ENCODE measurements around the gene HDAC4. TPM values are rescaled to one million over a fixed set of nuclear protein-coding genes. Genes with fewer than 3 reads are reported as not detected.

Gene HDAC4
- total and polyA plus RNA-seq, 2 of the 4 experiments (the other 2 are of a cell fraction), result 4.1 to 7.2 TPM

DNA sequence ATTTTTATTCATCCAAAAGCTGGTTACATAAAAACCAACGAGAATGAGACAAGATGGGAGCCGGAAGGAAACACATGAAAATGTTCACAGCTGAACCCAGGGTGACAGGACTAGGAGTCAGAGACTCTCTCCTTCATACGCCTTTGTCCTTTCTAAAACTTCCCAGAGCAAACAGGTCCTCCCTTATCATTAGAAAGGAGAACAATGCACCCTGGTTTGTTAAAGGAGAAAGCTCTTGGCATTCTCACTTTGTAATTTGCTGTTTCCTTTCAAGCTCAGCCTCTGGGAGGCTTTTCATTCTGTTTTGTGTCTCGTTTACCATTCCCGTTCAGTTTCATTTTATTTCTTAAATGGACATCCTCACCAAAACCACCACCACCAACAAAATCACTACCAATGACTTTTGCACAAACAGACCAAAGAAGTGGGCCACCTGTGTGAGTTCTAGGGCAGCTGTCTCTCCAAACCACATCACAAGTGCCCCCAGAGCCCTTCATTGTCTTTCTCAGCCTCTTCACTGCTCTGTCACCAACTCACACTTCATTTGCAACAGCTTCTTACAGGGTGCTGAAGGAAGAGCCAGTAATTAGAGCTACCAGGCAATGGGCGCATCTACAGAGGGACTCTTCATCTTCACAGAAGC, 105.3 kb downstream of the HDAC4 start:
- DNase-seq (no peak), ATAC-seq (ENCODE audit: low read depth) (no peak)
- Histone ChIP-seq H2BK5ac (ENCODE audit: low read depth, low read length, poor library complexity, severe bottlenecking) (no peak overlapping the region), H3K79me1 (ENCODE audit: low read depth in 1 of 2, low read length in 2 of 2) (peaks cover 53 to 78% of the 10 kb centered on the region in 2 experiments), H3K9me3 (ENCODE audit: control insufficient read depth, insufficient read depth, low read length) (no peaks in the 10 kb centered on the region), H2AFZ (replicated peaks; ENCODE audit: low read length, poor library complexity) (no peak overlapping the region), H4K20me1 (ENCODE audit: insufficient read depth, low read length) (peaks cover 17% of the 10 kb centered on the region), H3K4ac (ENCODE audit: low read depth, low read length) (peak overlapping the region; percentile 34; the same call in 1 of the 2 replicates), H3K4me3 (ENCODE audit: insufficient read depth, low read depth, low read length) (no peak overlapping the region), H3K56ac (ENCODE audit: extremely low read depth, insufficient read depth, low read length) (no peak overlapping the region), H3K4me1 (ENCODE audit: control insufficient read depth, insufficient read depth, low read length) (peaks cover 37% of the 10 kb centered on the region), H2AK5ac (ENCODE audit: low read depth, low read length) (peak overlapping the region; percentile 60; the same call in 1 of the 2 replicates), H3K18ac (ENCODE audit: low read depth, low read length) (no peak overlapping the region), H3K9me1 (ENCODE audit: insufficient read depth, low read length) (peaks cover 6% of the 10 kb centered on the region), H4K5ac (ENCODE audit: low read depth, low read length) (no peak overlapping the region), H3K4me2 (ENCODE audit: low read depth, low read length) (peak overlapping the region; percentile 37; the same call in 1 of the 2 replicates), H4K8ac (ENCODE audit: low read depth in 2 of 2, low read length in 2 of 2) (peak overlapping the region in 1 of 2 experiments; percentile 17; a peak in 1 of 4 replicates), H2BK20ac (ENCODE audit: low read depth, low read length) (no peak overlapping the region), H3K9ac (ENCODE audit: low read depth, low read length) (no peak overlapping the region), H2BK15ac (ENCODE audit: low read depth, low read length) (no peak overlapping the region), H3K27ac (ENCODE audit: insufficient read depth, low read length) (no peak overlapping the region), H2BK120ac (ENCODE audit: low read depth, low read length) (no peak overlapping the region), H3K27me3 (ENCODE audit: control insufficient read depth, insufficient read depth, low read length) (no peaks in the 10 kb centered on the region), H3K14ac (replicated peaks; ENCODE audit: low read depth, low read length) (0 out of 2 replicates have a peak overlapping the region, but pooled peaks have one; percentile 31), H3K23ac (ENCODE audit: low read depth, low read length) (no peak overlapping the region; the same call in 1 of the 2 replicates), H2AK9ac (replicated peaks; ENCODE audit: low read depth, low read length, poor library complexity) (no peak overlapping the region), H3K36me3 (ENCODE audit: control insufficient read depth, insufficient read depth, low read length) (no peaks in the 10 kb centered on the region), H4K91ac (ENCODE audit: insufficient read depth, low read depth, low read length) (no peak overlapping the region)
- ChIA-PET CTCF (no interaction called here), POLR2A (ENCODE audit: unreplicated experiment) (no interaction called here)
- TF ChIP-seq MXI1 (IDR thresholded peaks at IDR 0.05; ENCODE audit: borderline replicate concordance, low read depth, low read length), result no peak
- TF ChIP-seq CHD1 (IDR thresholded peaks at IDR 0.05; ENCODE audit: low read depth, low read length), result no peak
- TF ChIP-seq FOS (IDR thresholded peaks at IDR 0.05; ENCODE audit: low read depth, low read length), result no peak
- TF ChIP-seq, protein P1, sequence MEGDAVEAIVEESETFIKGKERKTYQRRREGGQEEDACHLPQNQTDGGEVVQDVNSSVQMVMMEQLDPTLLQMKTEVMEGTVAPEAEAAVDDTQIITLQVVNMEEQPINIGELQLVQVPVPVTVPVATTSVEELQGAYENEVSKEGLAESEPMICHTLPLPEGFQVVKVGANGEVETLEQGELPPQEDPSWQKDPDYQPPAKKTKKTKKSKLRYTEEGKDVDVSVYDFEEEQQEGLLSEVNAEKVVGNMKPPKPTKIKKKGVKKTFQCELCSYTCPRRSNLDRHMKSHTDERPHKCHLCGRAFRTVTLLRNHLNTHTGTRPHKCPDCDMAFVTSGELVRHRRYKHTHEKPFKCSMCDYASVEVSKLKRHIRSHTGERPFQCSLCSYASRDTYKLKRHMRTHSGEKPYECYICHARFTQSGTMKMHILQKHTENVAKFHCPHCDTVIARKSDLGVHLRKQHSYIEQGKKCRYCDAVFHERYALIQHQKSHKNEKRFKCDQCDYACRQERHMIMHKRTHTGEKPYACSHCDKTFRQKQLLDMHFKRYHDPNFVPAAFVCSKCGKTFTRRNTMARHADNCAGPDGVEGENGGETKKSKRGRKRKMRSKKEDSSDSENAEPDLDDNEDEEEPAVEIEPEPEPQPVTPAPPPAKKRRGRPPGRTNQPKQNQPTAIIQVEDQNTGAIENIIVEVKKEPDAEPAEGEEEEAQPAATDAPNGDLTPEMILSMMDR (conservative IDR thresholded peaks at IDR 0.05; ENCODE audit: low read depth, low read length), result no peak
- TF ChIP-seq RAD21 (IDR thresholded peaks at IDR 0.05; ENCODE audit: low read length), result no peak
- TF ChIP-seq NFE2L2 (IDR thresholded peaks at IDR 0.05; ENCODE audit: low read depth, low read length), result no peak
- no peak for TF ChIP-seq MAFK (IDR thresholded peaks at IDR 0.05; ENCODE audit: low read depth, low read length)
- TF ChIP-seq POLR2A (IDR thresholded peaks at IDR 0.05; ENCODE audit: low read depth, low read length), result no peak
- TF ChIP-seq, protein P2, sequence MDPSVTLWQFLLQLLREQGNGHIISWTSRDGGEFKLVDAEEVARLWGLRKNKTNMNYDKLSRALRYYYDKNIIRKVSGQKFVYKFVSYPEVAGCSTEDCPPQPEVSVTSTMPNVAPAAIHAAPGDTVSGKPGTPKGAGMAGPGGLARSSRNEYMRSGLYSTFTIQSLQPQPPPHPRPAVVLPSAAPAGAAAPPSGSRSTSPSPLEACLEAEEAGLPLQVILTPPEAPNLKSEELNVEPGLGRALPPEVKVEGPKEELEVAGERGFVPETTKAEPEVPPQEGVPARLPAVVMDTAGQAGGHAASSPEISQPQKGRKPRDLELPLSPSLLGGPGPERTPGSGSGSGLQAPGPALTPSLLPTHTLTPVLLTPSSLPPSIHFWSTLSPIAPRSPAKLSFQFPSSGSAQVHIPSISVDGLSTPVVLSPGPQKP (IDR thresholded peaks at IDR 0.05; ENCODE audit: borderline replicate concordance, low read depth, low read length), result no peak
- TF ChIP-seq CEBPB (IDR thresholded peaks at IDR 0.05; ENCODE audit: low read depth, low read length), result no peak
- no peak for TF ChIP-seq SMC3 (IDR thresholded peaks at IDR 0.05; ENCODE audit: low read depth, low read length)
- TF ChIP-seq MAZ (IDR thresholded peaks at IDR 0.05; ENCODE audit: borderline replicate concordance, low read depth, low read length), result no peak
- no peak for TF ChIP-seq BHLHE40 (IDR thresholded peaks at IDR 0.05; ENCODE audit: low read depth, low read length)
- TF ChIP-seq, protein P3, sequence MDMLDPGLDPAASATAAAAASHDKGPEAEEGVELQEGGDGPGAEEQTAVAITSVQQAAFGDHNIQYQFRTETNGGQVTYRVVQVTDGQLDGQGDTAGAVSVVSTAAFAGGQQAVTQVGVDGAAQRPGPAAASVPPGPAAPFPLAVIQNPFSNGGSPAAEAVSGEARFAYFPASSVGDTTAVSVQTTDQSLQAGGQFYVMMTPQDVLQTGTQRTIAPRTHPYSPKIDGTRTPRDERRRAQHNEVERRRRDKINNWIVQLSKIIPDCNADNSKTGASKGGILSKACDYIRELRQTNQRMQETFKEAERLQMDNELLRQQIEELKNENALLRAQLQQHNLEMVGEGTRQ (IDR thresholded peaks at IDR 0.05; ENCODE audit: low read depth, low read length), result no peak
- no peak for TF ChIP-seq RCOR1 (IDR thresholded peaks at IDR 0.05; ENCODE audit: insufficient replicate concordance, low read length)
- no peak for TF ChIP-seq RFX5 (IDR thresholded peaks at IDR 0.05; ENCODE audit: low read depth, low read length)
- in situ Hi-C loops (cut with MboI; ENCODE audit: low sequenced_read_pairs), result no loop called here
- dilution Hi-C loops (cut with HindIII; ENCODE audit: low sequenced_read_pairs, unreplicated experiment), result no loop called here
- no TSS peak for BruUV-seq (replicated peaks)
- intact Hi-C loops (cut with micrococcal nuclease), result no loop called here
- 72% methylated on average over 3 of the region's 6 CpGs; no CpG with 5 or more reads in 1 of the 2 experiments for WGBS, 2 experiments (ENCODE audit: extremely low coverage in 2 of 2, insufficient read length in 1 of 2)

Measured in IMR-90 (cell line).